Measurements from ENCODE around the gene TOP2A.
"Not testable (repeated sequence)": the region's sequence is repeated elsewhere in the genome, so short reads cannot be mapped to it uniquely, and the experiment has no call there.

TOP2A gene

GRCh38 chr17:40425741-40426140 is 8.0 kb upstream of the TOP2A start:
- DNase-seq = peak; percentile 39

- DNase-seq = no peak
Observed at GRCh38 chr17:40422990-40423633, 5.4 kb upstream of the TOP2A start.

DNA sequence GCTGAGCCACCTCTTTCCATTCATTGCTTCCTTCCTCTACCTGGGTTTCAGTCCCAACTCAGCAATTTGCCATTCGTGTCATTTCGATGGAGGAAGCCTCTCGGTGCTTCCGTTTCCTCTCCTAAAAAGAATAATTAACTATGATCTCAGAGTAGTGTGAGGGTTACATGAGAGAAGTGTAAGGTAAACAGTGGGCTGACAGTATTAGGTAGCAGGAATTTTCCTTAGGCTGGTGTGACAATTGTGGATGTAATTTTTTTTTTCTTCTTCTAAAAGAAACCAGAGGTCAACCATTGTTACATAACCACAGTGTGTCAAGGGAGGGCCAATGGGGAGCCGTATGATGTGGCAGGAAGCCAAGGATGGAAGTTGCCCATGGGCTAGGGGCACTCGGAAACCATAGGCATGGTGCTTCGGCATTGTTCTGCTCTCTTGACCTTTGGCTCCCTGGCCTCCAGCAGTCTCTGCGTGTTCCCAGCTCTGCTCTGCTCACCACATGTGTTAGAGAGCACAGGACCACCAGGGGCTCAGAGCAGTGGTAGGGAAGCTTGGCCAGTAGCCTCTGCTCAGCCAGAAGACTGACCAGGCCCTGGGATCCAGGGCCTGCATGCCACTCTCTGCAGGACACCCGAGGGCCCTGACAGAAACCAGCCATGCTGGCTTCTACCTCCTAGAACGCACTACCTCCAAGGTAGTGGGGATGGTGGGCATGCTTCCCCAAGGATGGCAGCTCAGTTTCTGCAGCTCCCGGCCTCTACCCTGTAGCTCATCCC is 2.0 kb upstream of the TOP2A start:
- peak; percentile 40 for DNase-seq

DNA sequence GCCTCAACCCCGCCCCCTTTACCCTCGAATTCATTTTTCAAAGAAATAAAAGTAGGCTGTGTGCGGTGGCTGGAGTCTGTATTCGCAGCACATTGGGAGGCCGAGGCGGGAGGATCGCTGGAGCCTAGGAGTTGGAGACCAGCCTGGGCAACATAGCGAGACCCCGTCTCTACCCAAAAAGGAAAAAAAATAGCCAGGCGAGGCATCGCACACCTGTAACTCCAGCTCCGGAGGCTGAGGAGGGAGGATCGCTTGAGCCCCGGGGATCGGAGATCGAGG is 671 bp upstream of the TOP2A start:
- DNase-seq = no peak

DNA sequence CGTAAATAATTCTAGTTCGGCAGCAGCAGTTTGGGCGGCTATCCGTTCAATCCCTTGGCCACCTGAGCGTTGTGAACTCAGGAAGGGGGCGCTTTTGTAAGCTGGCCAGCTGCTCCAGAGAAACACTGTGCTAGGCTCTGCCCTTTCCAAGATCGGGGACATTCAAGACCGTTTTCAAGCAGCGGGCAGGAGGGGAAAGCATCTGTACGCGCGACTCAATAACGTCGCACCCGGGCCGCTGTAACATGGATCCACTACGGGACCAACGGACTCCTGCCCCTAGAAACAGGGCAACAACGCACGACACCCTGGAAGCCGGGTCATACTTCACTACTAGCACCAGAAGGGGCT is 463 bp downstream of the TOP2A start:
- DNase-seq = peak; percentile 58

- no peak for DNase-seq
Observed at GRCh38 chr17:40416671-40417070, 1.0 kb downstream of the TOP2A start.

GRCh38 chr17:40415390-40415789 is 2.3 kb downstream of the TOP2A start:
- DNase-seq = peak; percentile 78

DNA sequence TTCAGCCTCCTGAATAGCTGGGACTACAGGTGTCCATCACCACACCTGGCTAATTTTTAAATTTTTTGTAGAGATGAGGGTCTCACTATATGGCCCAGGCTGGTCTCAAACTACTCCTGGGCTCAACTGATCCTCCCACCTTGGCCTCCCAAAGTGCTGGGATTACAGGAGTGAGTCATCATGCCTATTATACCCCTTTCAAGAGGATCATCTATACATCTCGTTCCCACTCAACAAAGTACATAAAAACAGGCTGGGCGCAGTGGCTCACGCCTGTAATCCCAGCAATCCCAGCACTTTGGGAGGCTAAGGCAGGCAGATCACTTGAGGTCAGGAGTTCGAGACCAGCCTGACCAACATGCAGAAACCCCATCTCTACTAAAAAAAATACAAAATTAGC is 3.4 kb downstream of the TOP2A start:
- not testable (repeated sequence) for DNase-seq

DNA sequence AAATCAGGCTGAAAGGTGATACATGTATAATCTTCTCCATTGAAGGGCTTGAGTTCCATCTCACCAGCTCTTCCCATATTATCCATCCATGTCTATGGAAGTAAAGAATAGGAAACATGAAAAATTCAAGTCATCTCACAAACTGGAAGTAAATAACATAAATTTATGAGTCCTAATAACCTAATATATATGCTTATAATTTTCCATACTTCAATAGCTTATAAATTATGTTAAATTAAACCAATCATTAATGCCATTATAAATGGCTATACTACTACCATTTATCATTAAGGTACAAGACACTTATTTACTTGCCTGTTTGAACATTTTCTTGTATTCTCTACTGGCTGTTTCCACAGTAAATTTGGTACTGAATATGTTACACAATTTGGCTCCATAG is 4.8 kb downstream of the TOP2A start:
- no peak for DNase-seq

DNA sequence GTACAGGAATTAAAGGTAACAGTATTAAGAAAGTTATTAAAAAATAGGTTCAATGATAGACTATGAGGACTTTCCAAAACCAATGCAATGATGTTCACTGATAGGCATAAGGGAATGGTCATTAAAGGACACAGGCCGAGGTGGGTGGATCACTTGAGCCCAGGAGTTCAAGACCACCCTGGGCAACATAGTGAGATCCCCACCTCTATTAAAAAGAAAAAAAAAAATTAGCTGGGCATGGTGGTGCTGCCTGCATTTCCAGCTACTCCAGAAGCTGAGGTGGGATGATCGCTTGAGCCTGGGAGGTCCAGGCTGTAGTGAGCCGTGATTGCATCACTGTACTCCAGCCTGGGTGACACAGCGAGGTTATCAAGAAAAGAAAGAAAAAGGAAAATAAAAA is 5.9 kb downstream of the TOP2A start:
- no peak for DNase-seq

- DNase-seq = no peak
Observed at GRCh38 chr17:40410082-40410481, 7.6 kb downstream of the TOP2A start.

GRCh38 chr17:40409540-40409939 is 8.2 kb downstream of the TOP2A start:
- DNase-seq = not testable (repeated sequence)

- DNase-seq = no peak
Observed at GRCh38 chr17:40407460-40407859, 10.2 kb downstream of the TOP2A start.

DNA sequence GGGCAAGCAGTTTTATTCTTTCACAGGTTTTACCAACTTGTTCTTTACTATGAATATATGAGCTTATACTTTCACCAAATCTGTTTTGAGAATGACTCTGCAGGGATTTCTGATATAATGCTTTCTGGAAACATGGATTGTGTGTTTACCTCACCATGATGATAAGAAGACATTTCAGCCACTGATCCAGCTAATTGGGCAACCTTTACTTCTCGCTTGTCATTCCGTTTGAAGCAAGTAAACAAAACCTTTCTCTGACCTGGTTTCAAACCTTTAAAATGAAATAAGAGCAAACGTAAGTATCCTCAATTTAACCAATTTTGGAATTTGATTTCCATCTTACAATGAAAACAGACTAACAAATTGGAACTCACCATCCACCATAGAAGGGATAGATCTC is 13.7 kb downstream of the TOP2A start:
- no peak for DNase-seq

DNA sequence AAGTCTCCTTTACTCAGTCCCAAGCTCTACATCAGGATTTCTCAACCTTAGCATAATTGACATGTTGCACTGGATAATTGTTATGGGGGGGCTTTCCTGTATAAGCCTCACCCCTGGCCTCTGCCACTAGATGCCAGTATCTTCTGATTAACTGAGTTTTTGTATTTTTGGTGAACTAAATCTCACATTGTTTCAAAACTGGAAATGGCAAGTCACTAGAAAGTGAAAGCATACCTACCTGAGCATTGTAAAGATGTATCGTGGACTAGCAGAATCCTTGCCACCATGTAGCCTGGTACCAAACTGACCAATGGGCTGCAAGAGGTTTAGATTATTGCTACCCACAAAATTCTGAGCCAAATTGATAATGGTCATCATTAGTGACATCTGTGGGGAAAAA is 15.0 kb downstream of the TOP2A start:
- DNase-seq = no peak

- DNase-seq = peak; percentile 89
Observed at GRCh38 chr17:40399185-40399584, 18.5 kb downstream of the TOP2A start.

GRCh38 chr17:40386555-40386954 is 31.1 kb downstream of the TOP2A start:
- not testable (repeated sequence) for DNase-seq

GRCh38 chr17:40382251-40382650 is 35.4 kb downstream of the TOP2A start:
- DNase-seq = no peak

- DNase-seq = no peak
Observed at GRCh38 chr17:40378966-40379365, 38.7 kb downstream of the TOP2A start.

DNA sequence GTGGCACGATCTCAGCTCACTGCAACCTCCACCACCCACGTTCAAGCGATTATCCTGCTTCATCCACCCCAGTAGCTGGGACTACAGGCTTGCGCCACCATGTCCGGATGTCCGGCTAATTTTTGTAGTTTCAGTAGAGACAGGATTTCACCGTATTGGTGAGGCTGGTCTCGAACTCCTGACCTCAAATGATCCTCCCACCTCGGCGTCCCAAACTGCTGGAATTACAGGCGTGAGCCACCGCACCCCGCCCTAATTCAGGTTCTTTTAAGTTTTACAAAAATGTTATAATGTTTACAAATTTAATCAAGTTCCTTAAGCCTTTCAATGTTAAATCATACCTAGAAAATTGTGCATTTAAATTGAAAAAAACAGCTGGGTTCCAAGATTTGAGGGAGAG is 39.9 kb downstream of the TOP2A start:
- no peak for DNase-seq

DNA sequence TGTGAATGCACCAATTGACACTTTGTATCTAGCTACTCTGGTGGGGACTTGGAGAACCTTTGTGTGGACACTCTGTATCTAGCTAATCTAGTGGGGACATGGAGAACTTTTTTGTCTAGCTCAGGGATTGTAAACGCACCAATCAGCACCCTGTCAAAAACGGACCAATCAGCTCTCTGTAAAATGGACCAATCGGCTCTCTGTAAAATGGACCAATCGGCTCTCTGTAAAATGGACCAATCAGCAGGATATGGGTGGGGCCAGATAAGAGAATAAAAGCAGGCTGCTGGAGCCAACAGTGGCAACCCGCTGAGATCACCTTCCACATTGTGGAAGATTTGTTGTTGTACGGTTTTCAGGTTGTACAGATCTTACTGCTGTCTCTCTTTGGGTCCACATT is 41.2 kb downstream of the TOP2A start:
- DNase-seq = not testable (repeated sequence)

- not testable (repeated sequence) for DNase-seq
Observed at GRCh38 chr17:40375786-40376185, 41.9 kb downstream of the TOP2A start.

DNA sequence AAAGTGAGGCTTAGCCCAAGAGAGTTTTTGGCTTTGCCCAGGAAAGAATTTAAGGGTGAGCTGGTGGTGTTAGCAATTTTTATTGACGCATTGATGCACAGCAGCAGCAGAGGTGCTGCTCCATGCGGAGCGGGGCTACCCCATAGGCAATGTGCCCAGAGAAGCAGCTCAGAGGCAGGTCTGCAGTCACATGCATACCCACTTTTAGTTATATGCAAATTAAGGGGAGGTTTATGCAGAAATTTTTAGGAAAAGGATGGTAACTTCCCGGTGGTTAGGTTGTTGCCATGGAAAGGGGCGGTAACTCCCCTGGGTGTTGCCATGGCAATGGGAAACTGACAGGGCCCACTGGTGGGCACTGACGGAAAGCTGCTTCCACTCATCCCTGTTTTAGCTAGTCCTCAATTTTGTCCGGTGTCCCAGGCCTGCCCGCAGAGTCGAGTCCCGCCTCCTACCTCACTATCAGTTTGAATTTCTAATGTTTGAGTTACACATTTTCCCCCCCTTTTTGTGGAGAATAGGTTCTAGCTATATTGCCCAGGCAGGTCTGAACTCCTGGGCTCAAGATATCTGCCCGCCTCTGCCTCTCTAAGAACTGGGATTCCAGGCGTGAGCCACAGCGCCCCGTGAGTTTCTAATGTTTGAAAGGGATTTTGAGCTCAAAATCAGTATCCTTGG is 42.7 kb downstream of the TOP2A start:
- DNase-seq = no peak

DNA sequence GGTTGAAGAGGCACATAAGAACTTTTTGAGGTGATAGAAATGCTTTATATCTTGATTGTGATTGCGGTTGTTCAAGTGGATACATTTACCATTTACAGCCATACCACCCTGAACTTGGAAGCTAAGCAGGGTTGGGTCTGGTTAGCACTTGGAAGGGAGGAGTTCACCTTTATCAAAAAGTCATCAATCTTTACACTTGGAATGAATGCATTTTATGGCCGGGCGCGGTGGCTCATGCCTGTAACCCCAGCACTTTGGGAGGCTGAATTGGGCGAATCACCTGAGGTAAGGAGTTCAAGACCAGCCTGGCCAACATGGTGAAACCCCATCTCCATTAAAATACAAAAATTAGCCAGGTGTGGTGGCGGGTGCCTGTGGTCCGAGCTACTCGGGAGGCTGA is 43.7 kb downstream of the TOP2A start:
- DNase-seq = no peak

DNA sequence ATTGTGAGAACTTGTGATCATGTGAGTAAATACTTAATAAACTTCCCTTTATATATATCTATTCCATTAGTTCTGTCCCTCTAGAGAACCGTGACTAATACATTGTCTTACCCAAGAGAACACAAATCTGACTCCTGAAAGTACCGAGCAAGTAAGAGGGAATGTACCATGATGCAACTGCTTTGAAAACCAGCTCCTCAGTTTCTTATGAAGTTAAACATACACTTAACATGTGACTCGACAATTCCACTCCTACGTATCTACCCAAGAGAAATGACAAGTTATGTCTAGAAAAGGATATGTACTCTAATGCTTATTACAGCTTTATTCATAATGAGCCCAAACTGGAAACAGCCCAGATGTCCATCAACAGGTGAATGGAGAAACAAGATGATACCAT is 44.4 kb downstream of the TOP2A start:
- DNase-seq = no peak
